ENCODE data around the gene ANO10. TPM values are rescaled to one million over a fixed set of nuclear protein-coding genes. Genes with fewer than 3 reads are reported as not detected.

The ANO10 gene
- total RNA-seq = 30.1 and 30.8 TPM in 2 replicates

GRCh38 chr3:43621656-43622432, at the start of gene ANO10:
ANO10 (minus strand) TSS chr3:43622011; CDS start chr3:43605852, 16,159 bp downstream.

Other genes with a start within 250 kb of the ANO10 start
- gene ABHD5, start 68.9 kb upstream of the ANO10 start, total RNA-seq = 40.3 and 55.5 TPM in 2 replicates

All from nasal cavity respiratory epithelium epithelial cell of viscerocranial mucosa (primary cell).